ENCODE results near the gene ACSBG1. TPM values are rescaled to one million over a fixed set of nuclear protein-coding genes. Genes with fewer than 3 reads are reported as not detected.

The ACSBG1 gene
- total and polyA plus RNA-seq, 10 of the 15 experiments (the other 5 are each of a cell fraction or from before 2014, with no cell fraction given): 0.11 to 0.75 (median 0.42) TPM

GRCh38 chr15:78131295-78132061 is 102.9 kb downstream of the ACSBG1 start, which contains the start of gene CIB2 (continued):
- TF ChIP-seq IRF3 (IDR thresholded peaks at IDR 0.05) (no peak), FOXK2 (IDR thresholded peaks at IDR 0.05) (no peak), KAT2A (conservative IDR thresholded peaks at IDR 0.05; ENCODE audit: control insufficient read depth, low read depth, low read length) (no peak), MYB (IDR thresholded peaks at IDR 0.05; ENCODE audit: borderline replicate concordance, low read depth, low read length) (no peak), EZH2 (IDR thresholded peaks at IDR 0.05; ENCODE audit: borderline replicate concordance, control insufficient read depth, low read depth, low read length) (no peak), GATAD2B (conservative IDR thresholded peaks at IDR 0.05; ENCODE audit: low read depth) (peak; percentile 99), ATF7 (IDR thresholded peaks at IDR 0.05; ENCODE audit: low read depth) (no peak), ASH2L (IDR thresholded peaks at IDR 0.05; ENCODE audit: borderline replicate concordance, low read depth) (no peak), BHLHE40 (IDR thresholded peaks at IDR 0.05; ENCODE audit: borderline replicate concordance in 1 of 2, low read depth in 2 of 2, low read length in 1 of 2) (peak in 1 of 2 experiments; percentile 77; a peak in 2 of 4 replicates), BRCA1 (IDR thresholded peaks at IDR 0.05; ENCODE audit: low read depth, low read length) (no peak), TCF12 (IDR thresholded peaks at IDR 0.05; ENCODE audit: low read depth, low read length) (no peak), SIN3A (IDR thresholded peaks at IDR 0.05; ENCODE audit: low read depth, low read length) (no peak), NR2F1 (conservative IDR thresholded peaks at IDR 0.05) (peak; percentile 97), MEF2A (IDR thresholded peaks at IDR 0.05; ENCODE audit: insufficient read depth, low read depth, low read length) (0 out of 2 replicates have a peak, but pooled peaks have one; percentile 15), PAX5 (IDR thresholded peaks at IDR 0.05; ENCODE audit: borderline replicate concordance, low read depth, low read length) (no peak), RAD51 (IDR thresholded peaks at IDR 0.05) (no peak), WRNIP1 (IDR thresholded peaks at IDR 0.05; ENCODE audit: borderline replicate concordance, low read depth, low read length) (no peak), ZNF622 (IDR thresholded peaks at IDR 0.05) (no peak), STAT1 (conservative IDR thresholded peaks at IDR 0.05) (no peak; the same call in 1 of the 2 replicates), JUNB (IDR thresholded peaks at IDR 0.05) (no peak), IKZF2 (IDR thresholded peaks at IDR 0.05) (peak in 1 of 2 experiments; percentile 19; a peak in 1 of 4 replicates), BCL11A (IDR thresholded peaks at IDR 0.05; ENCODE audit: low read depth, low read length) (no peak), NRF1 (conservative IDR thresholded peaks at IDR 0.05; ENCODE audit: low read depth, low read length) (no peak), SMC3 (IDR thresholded peaks at IDR 0.05; ENCODE audit: borderline replicate concordance, low read length) (peak; percentile 79)
- TF ChIP-seq, protein P1, sequence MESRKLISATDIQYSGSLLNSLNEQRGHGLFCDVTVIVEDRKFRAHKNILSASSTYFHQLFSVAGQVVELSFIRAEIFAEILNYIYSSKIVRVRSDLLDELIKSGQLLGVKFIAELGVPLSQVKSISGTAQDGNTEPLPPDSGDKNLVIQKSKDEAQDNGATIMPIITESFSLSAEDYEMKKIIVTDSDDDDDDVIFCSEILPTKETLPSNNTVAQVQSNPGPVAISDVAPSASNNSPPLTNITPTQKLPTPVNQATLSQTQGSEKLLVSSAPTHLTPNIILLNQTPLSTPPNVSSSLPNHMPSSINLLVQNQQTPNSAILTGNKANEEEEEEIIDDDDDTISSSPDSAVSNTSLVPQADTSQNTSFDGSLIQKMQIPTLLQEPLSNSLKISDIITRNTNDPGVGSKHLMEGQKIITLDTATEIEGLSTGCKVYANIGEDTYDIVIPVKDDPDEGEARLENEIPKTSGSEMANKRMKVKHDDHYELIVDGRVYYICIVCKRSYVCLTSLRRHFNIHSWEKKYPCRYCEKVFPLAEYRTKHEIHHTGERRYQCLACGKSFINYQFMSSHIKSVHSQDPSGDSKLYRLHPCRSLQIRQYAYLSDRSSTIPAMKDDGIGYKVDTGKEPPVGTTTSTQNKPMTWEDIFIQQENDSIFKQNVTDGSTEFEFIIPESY (IDR thresholded peaks at IDR 0.05): no peak
- TF ChIP-seq, protein P2, sequence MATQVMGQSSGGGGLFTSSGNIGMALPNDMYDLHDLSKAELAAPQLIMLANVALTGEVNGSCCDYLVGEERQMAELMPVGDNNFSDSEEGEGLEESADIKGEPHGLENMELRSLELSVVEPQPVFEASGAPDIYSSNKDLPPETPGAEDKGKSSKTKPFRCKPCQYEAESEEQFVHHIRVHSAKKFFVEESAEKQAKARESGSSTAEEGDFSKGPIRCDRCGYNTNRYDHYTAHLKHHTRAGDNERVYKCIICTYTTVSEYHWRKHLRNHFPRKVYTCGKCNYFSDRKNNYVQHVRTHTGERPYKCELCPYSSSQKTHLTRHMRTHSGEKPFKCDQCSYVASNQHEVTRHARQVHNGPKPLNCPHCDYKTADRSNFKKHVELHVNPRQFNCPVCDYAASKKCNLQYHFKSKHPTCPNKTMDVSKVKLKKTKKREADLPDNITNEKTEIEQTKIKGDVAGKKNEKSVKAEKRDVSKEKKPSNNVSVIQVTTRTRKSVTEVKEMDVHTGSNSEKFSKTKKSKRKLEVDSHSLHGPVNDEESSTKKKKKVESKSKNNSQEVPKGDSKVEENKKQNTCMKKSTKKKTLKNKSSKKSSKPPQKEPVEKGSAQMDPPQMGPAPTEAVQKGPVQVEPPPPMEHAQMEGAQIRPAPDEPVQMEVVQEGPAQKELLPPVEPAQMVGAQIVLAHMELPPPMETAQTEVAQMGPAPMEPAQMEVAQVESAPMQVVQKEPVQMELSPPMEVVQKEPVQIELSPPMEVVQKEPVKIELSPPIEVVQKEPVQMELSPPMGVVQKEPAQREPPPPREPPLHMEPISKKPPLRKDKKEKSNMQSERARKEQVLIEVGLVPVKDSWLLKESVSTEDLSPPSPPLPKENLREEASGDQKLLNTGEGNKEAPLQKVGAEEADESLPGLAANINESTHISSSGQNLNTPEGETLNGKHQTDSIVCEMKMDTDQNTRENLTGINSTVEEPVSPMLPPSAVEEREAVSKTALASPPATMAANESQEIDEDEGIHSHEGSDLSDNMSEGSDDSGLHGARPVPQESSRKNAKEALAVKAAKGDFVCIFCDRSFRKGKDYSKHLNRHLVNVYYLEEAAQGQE (IDR thresholded peaks at IDR 0.05; ENCODE audit: low read depth, low read length): no peak

Data from GM12878 (cell line).